ENCODE data around the gene FGF1. TPM values are rescaled to one million over a fixed set of nuclear protein-coding genes. Genes with fewer than 3 reads are reported as not detected.

FGF1 gene
- total RNA-seq, 1 experiment from 2014 or later = 3.2 TPM

DNA sequence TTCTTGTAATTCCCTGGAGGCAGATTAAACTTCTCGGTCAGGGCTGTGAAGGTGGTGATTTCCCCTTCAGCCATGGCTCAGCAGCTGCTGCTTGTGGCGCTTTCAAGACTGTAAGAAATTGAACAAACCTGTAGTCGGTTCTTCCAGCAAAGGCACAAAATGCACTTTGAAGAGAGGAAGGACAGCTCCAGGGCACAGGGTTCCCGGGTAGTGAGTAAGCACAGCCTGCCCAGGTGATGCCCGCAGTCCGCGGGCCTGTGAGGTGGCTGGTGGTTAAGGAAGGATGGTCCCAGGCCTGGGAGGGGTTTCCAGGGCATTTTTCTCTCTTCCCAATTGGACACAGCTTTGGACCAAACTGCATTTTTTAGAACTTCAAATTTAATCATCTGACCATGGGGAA is 71.8 kb downstream of the FGF1 start:
- Mint-ChIP-seq H3K9me3 (no peaks in the 10 kb centered on the region), H3K4me3 (no peak overlapping the region), H3K36me3 (ENCODE audit: insufficient read depth in 1 of 3, low read depth in 3 of 3) (no peaks in the 10 kb centered on the region), H3K4me1 (peaks cover 4 to 10% of the 10 kb centered on the region in 2 experiments; a peak in 3 of 4 replicates), H3K27ac (no peak overlapping the region; a peak in 1 of 7 replicates), H3K27me3 (ENCODE audit: low read depth) (no peaks in the 10 kb centered on the region)
- Histone ChIP-seq H3T11ph (ENCODE audit: low read length) (no peak overlapping the region), H4K20me1 (ENCODE audit: control insufficient read depth, insufficient read depth, insufficient read length) (no peaks in the 10 kb centered on the region), H3K9ac (ENCODE audit: extremely low read depth, insufficient read length, low read length) (no peak overlapping the region), H4K8ac (replicated peaks; ENCODE audit: insufficient read length, low read depth, low read length) (no peak overlapping the region), H3K9me3 (ENCODE audit: control insufficient read depth, low read depth, low read length) (no peaks in the 10 kb centered on the region), H3K18ac (ENCODE audit: insufficient read length, low read depth, low read length) (no peak overlapping the region), H3K56ac (ENCODE audit: insufficient read length, low read depth, low read length) (no peak overlapping the region), H3K23me2 (ENCODE audit: insufficient read length, low read depth, low read length, poor library complexity, severe bottlenecking) (no peaks in the 10 kb centered on the region), H2BK20ac (ENCODE audit: low read depth, low read length, poor library complexity, severe bottlenecking) (no peak overlapping the region), H4K5ac (ENCODE audit: insufficient read length, low read depth, low read length) (no peak overlapping the region), H3K79me2 (ENCODE audit: insufficient read depth, low read length) (no peaks in the 10 kb centered on the region), H3K4me2 (ENCODE audit: insufficient read depth, insufficient read length, low read length) (no peak overlapping the region), H3K27me3 (ENCODE audit: insufficient read depth, low read length) (no peaks in the 10 kb centered on the region), H2AFZ (ENCODE audit: low read length) (no peak overlapping the region), H3K79me1 (ENCODE audit: insufficient read depth, low read depth, low read length, poor library complexity, severe bottlenecking) (no peaks in the 10 kb centered on the region), H3K27ac (ENCODE audit: insufficient read length, low read depth, low read length) (no peak overlapping the region), H2BK5ac (ENCODE audit: insufficient read length, low read length) (no peak overlapping the region), H3K14ac (ENCODE audit: insufficient read depth, low read length) (no peak overlapping the region), H3K4me1 (ENCODE audit: insufficient read depth, low read length) (no peaks in the 10 kb centered on the region), H2BK120ac (ENCODE audit: low read depth, low read length, poor library complexity, severe bottlenecking) (no peak overlapping the region), H3K4ac (ENCODE audit: low read depth, low read length) (no peak overlapping the region), H4K91ac (ENCODE audit: insufficient read length, low read depth, low read length) (no peak overlapping the region), H2AK5ac (ENCODE audit: insufficient read length, low read length) (no peak overlapping the region), H2BK12ac (ENCODE audit: insufficient read length, low read depth, low read length) (no peak overlapping the region), H3K23ac (ENCODE audit: insufficient read length, low read depth, low read length) (no peak overlapping the region), H2BK15ac (ENCODE audit: low read depth, low read length) (no peak overlapping the region)
- no peak for DNase-seq
- WGBS (ENCODE audit: extremely low coverage, insufficient read length, low lambda C conversion rate) = no CpG with 5 or more reads among the region's 7 CpGs
- no peak for TF ChIP-seq CTCF (conservative IDR thresholded peaks at IDR 0.05)
